IPS-18a (cell line): ENCODE data around the gene SLC25A20.
A peak's percentile ranks its signal among the peaks of the same experiment; 100 is the strongest.

Source experiments
- H3K27ac ChIP-seq: one replicate; pipeline ENCODE4 v1.5.1; 2013; ENCODE audit warnings: low read length
- H3K27me3 ChIP-seq: one replicate; pipeline ENCODE4 v1.6.1; 2013; ENCODE audit warnings: mild to moderate bottlenecking, low read length; ENCODE audit not compliant: control insufficient read depth, insufficient read depth
- H3K36me3 ChIP-seq: one replicate; pipeline ENCODE4 v1.6.1; 2013; ENCODE audit warnings: low read depth, low read length; ENCODE audit not compliant: control insufficient read depth
- H3K4me1 ChIP-seq: one replicate; pipeline ENCODE4 v1.6.1; 2013; ENCODE audit warnings: low read depth, low read length; ENCODE audit not compliant: control insufficient read depth
- H3K4me3 ChIP-seq: one replicate; pipeline ENCODE4 v1.5.1; 2013; ENCODE audit warnings: low read length
- H3K9ac ChIP-seq: one replicate; pipeline ENCODE4 v1.6.1; 2013; ENCODE audit warnings: mild to moderate bottlenecking, low read length, moderate library complexity
- H3K9me3 ChIP-seq: one replicate; pipeline ENCODE4 v1.6.1; 2013; ENCODE audit warnings: low read depth, low read length; ENCODE audit not compliant: control insufficient read depth

The SLC25A20 gene

GRCh38 chr3:48898383-48899234 is at the start of gene SLC25A20:
SLC25A20 (minus strand) TSS chr3:48898882; CDS start chr3:48898794, 88 bp downstream.
- H3K4me3 ChIP-seq: peak within 1 kb of the TSS; percentile 86
- H3K9ac ChIP-seq: no peak within 1 kb of the TSS
- H3K27ac ChIP-seq: no peak within 1 kb of the TSS

GRCh38 chr3:48945891-48946549 is 47.3 kb upstream of the SLC25A20 start:
- H3K4me3 ChIP-seq: no peak overlapping the region
- no peak overlapping the region for H3K9ac ChIP-seq
- H3K27ac ChIP-seq: no peak overlapping the region

More at GRCh38 chr3:48898383-48899234, at the start of gene SLC25A20:
- H3K36me3 ChIP-seq: no peaks in the 10 kb centered on the region
- no peaks in the 10 kb centered on the region for H3K9me3 ChIP-seq
- H3K27me3 ChIP-seq: peaks cover 10% of the 10 kb centered on the region
- peaks cover 10% of the 10 kb centered on the region for H3K4me1 ChIP-seq

GRCh38 chr3:48945432-48945831 is 46.8 kb upstream of the SLC25A20 start:
- H3K9me3 ChIP-seq: no peaks in the 10 kb centered on the region
- H3K4me3 ChIP-seq: no peak overlapping the region
- H3K4me1 ChIP-seq: no peaks in the 10 kb centered on the region
- no peak overlapping the region for H3K27ac ChIP-seq
- peaks cover 4% of the 10 kb centered on the region for H3K36me3 ChIP-seq
- no peaks in the 10 kb centered on the region for H3K27me3 ChIP-seq
- H3K9ac ChIP-seq: no peak overlapping the region

More at GRCh38 chr3:48945891-48946549, 47.3 kb upstream of the SLC25A20 start:
- Histone ChIP-seq H3K27me3 (no peaks in the 10 kb centered on the region), H3K9me3 (no peaks in the 10 kb centered on the region), H3K36me3 (peaks cover 4% of the 10 kb centered on the region), H3K4me1 (no peaks in the 10 kb centered on the region)

DNA sequence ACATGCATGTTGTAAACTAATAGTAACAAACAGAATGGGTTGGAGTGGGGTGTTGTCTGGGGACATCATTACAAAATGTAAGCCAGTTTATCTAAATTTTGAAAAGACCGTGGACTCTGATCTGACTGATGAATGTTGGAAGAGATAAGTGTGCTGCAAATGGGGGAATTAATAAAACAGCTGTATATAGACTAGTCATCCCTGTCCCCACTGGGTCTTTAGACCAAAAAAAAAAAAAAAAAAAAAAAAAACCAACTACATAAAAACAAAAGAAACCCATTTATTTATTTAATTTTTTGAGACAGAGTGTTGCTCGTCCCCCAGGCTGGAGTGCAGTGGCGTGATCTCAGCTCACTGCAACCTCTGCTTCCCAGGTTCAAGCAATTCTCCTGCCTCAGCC is 40.0 kb upstream of the SLC25A20 start:
- Histone ChIP-seq H3K9ac (no peak overlapping the region), H3K27ac (no peak overlapping the region), H3K27me3 (no peaks in the 10 kb centered on the region), H3K4me1 (no peaks in the 10 kb centered on the region), H3K9me3 (no peaks in the 10 kb centered on the region), H3K4me3 (no peak overlapping the region), H3K36me3 (peaks cover 10% of the 10 kb centered on the region)

GRCh38 chr3:48938156-48938555 is 39.5 kb upstream of the SLC25A20 start:
- Histone ChIP-seq H3K4me3 (no peak overlapping the region), H3K27me3 (no peaks in the 10 kb centered on the region), H3K36me3 (peaks cover 11% of the 10 kb centered on the region), H3K27ac (no peak overlapping the region), H3K4me1 (no peaks in the 10 kb centered on the region), H3K9me3 (no peaks in the 10 kb centered on the region), H3K9ac (no peak overlapping the region)

- Histone ChIP-seq H3K9ac (no peak overlapping the region), H3K4me3 (no peak overlapping the region), H3K36me3 (peaks cover 11% of the 10 kb centered on the region), H3K4me1 (no peaks in the 10 kb centered on the region), H3K27ac (no peak overlapping the region), H3K9me3 (no peaks in the 10 kb centered on the region), H3K27me3 (no peaks in the 10 kb centered on the region)
These were observed 36.8 kb upstream of the SLC25A20 start for GRCh38 chr3:48935530-48935929.

DNA sequence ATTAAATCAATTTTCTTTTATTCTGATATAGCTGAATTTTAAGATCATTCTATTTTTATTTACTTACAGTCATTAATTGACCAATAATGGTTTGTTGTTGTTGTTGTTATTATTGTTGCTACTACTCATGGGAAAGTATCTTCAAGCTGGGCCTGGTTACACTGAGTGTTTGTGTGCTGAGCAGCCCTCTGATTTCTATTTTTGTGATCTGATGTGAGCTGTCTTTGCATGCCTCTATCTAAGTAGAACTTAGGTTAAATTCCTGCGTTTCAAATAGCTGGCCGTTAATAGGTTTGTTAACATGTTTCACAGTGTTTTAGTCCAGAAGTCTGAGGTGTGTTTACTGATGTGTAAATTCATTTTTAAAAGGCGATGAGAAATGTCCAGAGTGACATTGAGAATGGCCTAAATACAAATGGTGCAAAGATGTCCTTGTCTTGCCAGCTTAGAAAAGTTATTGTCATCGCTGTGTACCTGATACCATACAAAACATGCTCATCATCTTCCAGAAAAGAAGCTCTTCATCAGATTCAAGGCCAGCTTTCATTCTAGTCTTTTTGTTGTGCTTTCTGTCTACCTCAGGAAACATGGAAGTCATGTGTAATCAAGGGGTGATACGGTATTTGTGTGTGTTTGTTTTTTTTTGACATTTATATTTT is 35.8 kb upstream of the SLC25A20 start:
- H3K27me3 ChIP-seq: no peaks in the 10 kb centered on the region
- H3K9ac ChIP-seq: no peak overlapping the region
- H3K9me3 ChIP-seq: no peaks in the 10 kb centered on the region
- H3K27ac ChIP-seq: no peak overlapping the region
- H3K36me3 ChIP-seq: peaks cover 14% of the 10 kb centered on the region
- no peak overlapping the region for H3K4me3 ChIP-seq
- no peaks in the 10 kb centered on the region for H3K4me1 ChIP-seq

GRCh38 chr3:48931944-48932580 is 33.4 kb upstream of the SLC25A20 start:
- no peaks in the 10 kb centered on the region for H3K9me3 ChIP-seq
- H3K9ac ChIP-seq: no peak overlapping the region
- peaks cover 38% of the 10 kb centered on the region for H3K36me3 ChIP-seq
- no peak overlapping the region for H3K4me3 ChIP-seq
- no peaks in the 10 kb centered on the region for H3K4me1 ChIP-seq
- no peaks in the 10 kb centered on the region for H3K27me3 ChIP-seq
- H3K27ac ChIP-seq: no peak overlapping the region

- Histone ChIP-seq H3K9ac (no peak overlapping the region), H3K4me3 (no peak overlapping the region), H3K36me3 (peaks cover 43% of the 10 kb centered on the region), H3K4me1 (no peaks in the 10 kb centered on the region), H3K9me3 (no peaks in the 10 kb centered on the region), H3K27me3 (no peaks in the 10 kb centered on the region), H3K27ac (no peak overlapping the region)
These were observed 31.9 kb upstream of the SLC25A20 start for GRCh38 chr3:48930590-48930989.

GRCh38 chr3:48929358-48930035 is 30.8 kb upstream of the SLC25A20 start:
- Histone ChIP-seq H3K4me3 (no peak overlapping the region), H3K36me3 (peaks cover 44% of the 10 kb centered on the region), H3K27ac (no peak overlapping the region), H3K9ac (no peak overlapping the region), H3K9me3 (no peaks in the 10 kb centered on the region), H3K4me1 (no peaks in the 10 kb centered on the region), H3K27me3 (no peaks in the 10 kb centered on the region)

DNA sequence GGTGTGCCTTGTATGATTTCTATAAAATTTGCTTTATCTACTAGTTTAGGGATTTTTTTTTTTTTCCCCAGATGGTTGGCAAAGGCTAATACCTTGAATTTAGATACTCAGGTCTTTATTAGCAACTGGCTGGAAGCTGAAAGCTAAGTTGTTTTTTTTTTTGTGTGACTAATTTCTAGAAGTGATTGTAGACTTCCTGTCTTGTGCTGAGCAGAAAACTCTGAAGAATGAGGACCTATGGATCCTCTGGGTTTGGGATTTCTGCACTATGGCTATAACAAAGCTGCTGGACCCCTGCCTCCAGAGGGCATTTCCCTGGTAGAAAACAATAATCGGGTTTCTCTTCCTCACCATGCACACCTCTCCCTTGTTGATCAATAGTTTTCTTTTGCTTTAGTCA is 30.0 kb upstream of the SLC25A20 start:
- H3K27me3 ChIP-seq: no peaks in the 10 kb centered on the region
- H3K4me3 ChIP-seq: no peak overlapping the region
- H3K27ac ChIP-seq: no peak overlapping the region
- peaks cover 38% of the 10 kb centered on the region for H3K36me3 ChIP-seq
- H3K9ac ChIP-seq: no peak overlapping the region
- H3K4me1 ChIP-seq: no peaks in the 10 kb centered on the region
- H3K9me3 ChIP-seq: no peaks in the 10 kb centered on the region
